OCI-LY7 (cell line): Measurements from ENCODE around the gene EXPH5. TPM values are rescaled to one million over a fixed set of nuclear protein-coding genes. Genes with fewer than 3 reads are reported as not detected.

Experiments
- BruUV-seq: library from RNA; stranded (reverse); fragments of 400-500 nt; replicated peaks from 2 replicates; lab custom pipeline; 2021; lab: Mats Ljungman, UMichigan
- CTCF ChIA-PET: fragments of 300-600 bp; sonication (Branson Sonifier 250); formaldehyde crosslinking; loops from one replicate; lab custom pipeline; 2022; ENCODE audit warnings: antibody characterized with exemption; ENCODE audit not compliant: unreplicated experiment; lab: Charles Lee
- POLR2A ChIA-PET: fragments of 300-600 bp; sonication (Branson Sonifier 250); formaldehyde crosslinking; loops from one replicate; lab custom pipeline; 2022; ENCODE audit warnings: antibody characterized with exemption; lab: Charles Lee
- DNase-seq: peaks from one replicate; pipeline ENCODE4 v3.0.0-alpha.2; 2015; ENCODE audit warnings: low spot score
- H2AFZ ChIP-seq: fragments of 200-600 bp; sonication (generic), shearing (Covaris generic); 2 replicates; pipeline ENCODE4 v1.6.1; 2014; ENCODE audit warnings: mild to moderate bottlenecking, antibody characterized with exemption, low read length, moderate library complexity
- H3K27ac ChIP-seq: fragments of 200-600 bp; sonication (generic); 2 replicates; pipeline ENCODE4 v1.5.1; 2014; ENCODE audit warnings: mixed run types, low read depth, mild to moderate bottlenecking, moderate library complexity, low read length, inconsistent platforms; ENCODE audit not compliant: poor library complexity, severe bottlenecking
- H3K36me3 ChIP-seq: fragments of 200-600 bp; sonication (generic); 2 replicates; pipeline ENCODE4 v1.6.1; 2014; ENCODE audit warnings: mild to moderate bottlenecking, antibody characterized with exemption, low read length, moderate library complexity, mixed read lengths; ENCODE audit not compliant: insufficient read depth
- H3K4me1 ChIP-seq: fragments of 200-600 bp; sonication (generic); 2 replicates; pipeline ENCODE4 v1.5.1; 2014; ENCODE audit warnings: mild to moderate bottlenecking, low read length; ENCODE audit not compliant: insufficient read depth, poor library complexity, severe bottlenecking
- H3K4me2 ChIP-seq: fragments of 200-600 bp; sonication (generic); 2 replicates; pipeline ENCODE4 v1.6.1; 2014; ENCODE audit warnings: mild to moderate bottlenecking, low read length
- H3K4me3 ChIP-seq: fragments of 200-600 bp; sonication (generic); 2 replicates; pipeline ENCODE4 v1.5.1; 2014; ENCODE audit warnings: mild to moderate bottlenecking, low read depth, low read length; ENCODE audit not compliant: poor library complexity, severe bottlenecking
- H3K79me2 ChIP-seq: fragments of 200-600 bp; sonication (generic); 2 replicates; pipeline ENCODE4 v1.6.1; 2016; ENCODE audit warnings: low read depth, mild to moderate bottlenecking, low read length, moderate library complexity, mixed read lengths; ENCODE audit not compliant: insufficient read depth
- H3K9me2 ChIP-seq: fragments of 200-600 bp; sonication (generic); 2 replicates; pipeline ENCODE4 v1.6.1; 2016; ENCODE audit warnings: mild to moderate bottlenecking, low read length, mixed read lengths; ENCODE audit not compliant: insufficient read depth
- H3K9me3 ChIP-seq: fragments of 200-600 bp; sonication (generic); 2 replicates; pipeline ENCODE4 v1.6.1; 2014; ENCODE audit warnings: mild to moderate bottlenecking, mixed run types, low read length, mixed read lengths
- H4K20me1 ChIP-seq: fragments of 200-600 bp; sonication (generic); 2 replicates; pipeline ENCODE4 v1.6.1; 2014; ENCODE audit warnings: mild to moderate bottlenecking, antibody characterized with exemption, low read length, moderate library complexity, mixed read lengths; ENCODE audit not compliant: insufficient read depth
- CTCF ChIP-seq: fragments of 200-600 bp; sonication (generic); conservative IDR thresholded peaks from 2 replicates; pipeline ENCODE4 v1.5.1; 2014; ENCODE audit warnings: mild to moderate bottlenecking, antibody characterized with exemption, low read length, moderate library complexity, mixed read lengths
- EZH2phosphoT487 ChIP-seq: fragments of 200-600 bp; sonication (generic); IDR thresholded peaks from 2 replicates; pipeline ENCODE4 v1.6.1; 2018; ENCODE audit warnings: low read depth, borderline replicate concordance, mild to moderate bottlenecking, mixed run types, antibody characterized with exemption, low read length, moderate library complexity, mixed read lengths
- intact Hi-C: fragments of 100-400 bp; cut with micrococcal nuclease; formaldehyde crosslinking; loops from one replicate; pipeline ENCODE4 v1.10.0; 2022; ENCODE audit not compliant: unreplicated experiment
- total RNA-seq, 2 experiments: library from RNA; depleted of rRNA in 1 of 2; stranded (reverse); fragments of >200 nt in 1 of 2; shearing (Covaris generic) in 1 of 2; gene quantifications; 2 replicates each; pipeline ENCODE4 v1.2.3, GENCODE V29; 2014 to 2022

Gene EXPH5
- total RNA-seq, 2 experiments from 2014 or later = not detected

DNA sequence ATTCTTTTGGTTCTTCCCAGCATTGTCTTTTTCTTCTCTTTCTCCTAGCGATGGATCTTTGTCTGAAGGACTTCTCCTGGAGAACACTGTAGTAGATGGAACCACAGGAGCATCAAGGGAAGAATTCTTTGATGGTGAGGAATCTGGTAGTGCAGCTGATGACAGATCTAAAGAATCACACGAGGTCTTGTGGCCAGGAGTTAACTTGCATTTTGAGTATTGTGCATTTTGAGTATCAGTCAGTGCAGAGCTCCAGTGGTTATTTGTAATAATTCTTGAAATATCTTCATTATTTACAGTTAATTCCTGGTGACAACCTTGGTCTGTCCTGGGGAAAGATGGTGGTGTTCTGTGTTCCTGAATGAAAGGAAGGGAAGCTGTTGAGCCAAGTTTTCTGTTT is 80.9 kb downstream of the EXPH5 start:
- BruUV-seq = no TSS peak
- CTCF ChIA-PET = no interaction called here
- intact Hi-C loops = no loop called here

GRCh38 chr11:108511851-108512474 is 81.6 kb downstream of the EXPH5 start:
- TF ChIP-seq CTCF (no peak), EZH2phosphoT487 (no peak)
- H3K4me1 ChIP-seq = no peaks in the 10 kb centered on the region
- ChIA-PET CTCF (no interaction called here), POLR2A (no interaction called here)
- H3K9me2 ChIP-seq = no peaks in the 10 kb centered on the region
- no peak overlapping the region for H3K4me3 ChIP-seq
- H3K36me3 ChIP-seq = no peaks in the 10 kb centered on the region
- no peak overlapping the region for H3K4me2 ChIP-seq
- no peaks in the 10 kb centered on the region for H3K9me3 ChIP-seq
- BruUV-seq = no TSS peak
- intact Hi-C loops = no loop called here
- no peak for DNase-seq
- no peaks in the 10 kb centered on the region for H4K20me1 ChIP-seq
- no peaks in the 10 kb centered on the region for H3K79me2 ChIP-seq
- no peak overlapping the region for H2AFZ ChIP-seq
- no peak overlapping the region for H3K27ac ChIP-seq

More for the DNA sequence above, 80.9 kb downstream of the EXPH5 start:
- H4K20me1 ChIP-seq = no peaks in the 10 kb centered on the region
- H3K9me3 ChIP-seq = no peaks in the 10 kb centered on the region
- no peaks in the 10 kb centered on the region for H3K36me3 ChIP-seq
- no peak for TF ChIP-seq CTCF
- no peak for TF ChIP-seq EZH2phosphoT487
- no peaks in the 10 kb centered on the region for H3K9me2 ChIP-seq
- H3K4me2 ChIP-seq = no peak overlapping the region
- POLR2A ChIA-PET = no interaction called here
- no peak overlapping the region for H2AFZ ChIP-seq
- H3K79me2 ChIP-seq = no peaks in the 10 kb centered on the region
- H3K4me3 ChIP-seq = no peak overlapping the region
- DNase-seq = no peak
- no peaks in the 10 kb centered on the region for H3K4me1 ChIP-seq
- no peak overlapping the region for H3K27ac ChIP-seq
